Central memory CD4-positive, alpha-beta T cell (primary cell): ENCODE data around the gene FOXK1.

Experiments used
- DNase-seq: peaks from one replicate; pipeline ENCODE4 v3.0.0; 2022

FOXK1 gene

DNA sequence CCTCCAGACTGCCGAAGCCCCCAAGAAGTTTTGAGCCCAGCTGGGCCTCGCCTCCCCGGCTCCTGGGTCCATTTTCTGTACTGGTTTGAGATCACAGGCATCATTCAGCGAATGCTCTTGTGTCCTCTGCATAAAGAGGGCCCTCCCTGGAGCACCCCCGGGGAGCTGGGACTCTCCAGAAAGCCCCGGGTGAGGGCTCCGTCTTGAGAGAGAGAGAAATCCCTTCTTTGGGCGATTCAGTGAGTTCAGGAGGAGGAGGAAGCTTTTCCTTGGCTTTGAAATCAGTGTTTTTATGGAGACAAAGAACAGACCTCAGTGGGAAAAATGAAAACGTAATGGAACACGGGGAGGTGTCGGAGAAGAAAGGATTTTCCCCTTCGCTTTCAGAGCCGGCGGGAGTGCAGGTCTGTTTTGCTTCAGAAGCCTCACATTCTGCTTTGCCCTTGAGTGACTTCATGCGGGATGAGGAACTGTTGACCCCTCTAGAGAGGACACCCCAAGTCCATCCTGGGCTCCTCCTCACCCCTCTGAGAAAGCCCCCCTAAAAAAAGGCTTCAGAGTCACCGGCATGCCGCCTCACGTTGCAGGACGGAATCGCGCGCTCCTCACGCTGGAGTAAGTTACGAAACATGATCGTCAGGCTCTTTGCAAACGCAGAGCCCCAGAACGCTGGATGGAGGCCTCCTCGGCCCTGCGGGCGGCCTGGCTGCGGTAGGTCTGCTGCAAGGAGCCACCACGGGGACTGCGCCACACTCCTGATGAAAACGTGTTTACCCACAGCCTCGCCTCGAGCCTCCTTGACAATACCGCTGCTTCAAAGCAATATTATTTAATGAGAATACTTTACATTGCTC, 84.8 kb downstream of the FOXK1 start:
- DNase-seq: no peak

DNA sequence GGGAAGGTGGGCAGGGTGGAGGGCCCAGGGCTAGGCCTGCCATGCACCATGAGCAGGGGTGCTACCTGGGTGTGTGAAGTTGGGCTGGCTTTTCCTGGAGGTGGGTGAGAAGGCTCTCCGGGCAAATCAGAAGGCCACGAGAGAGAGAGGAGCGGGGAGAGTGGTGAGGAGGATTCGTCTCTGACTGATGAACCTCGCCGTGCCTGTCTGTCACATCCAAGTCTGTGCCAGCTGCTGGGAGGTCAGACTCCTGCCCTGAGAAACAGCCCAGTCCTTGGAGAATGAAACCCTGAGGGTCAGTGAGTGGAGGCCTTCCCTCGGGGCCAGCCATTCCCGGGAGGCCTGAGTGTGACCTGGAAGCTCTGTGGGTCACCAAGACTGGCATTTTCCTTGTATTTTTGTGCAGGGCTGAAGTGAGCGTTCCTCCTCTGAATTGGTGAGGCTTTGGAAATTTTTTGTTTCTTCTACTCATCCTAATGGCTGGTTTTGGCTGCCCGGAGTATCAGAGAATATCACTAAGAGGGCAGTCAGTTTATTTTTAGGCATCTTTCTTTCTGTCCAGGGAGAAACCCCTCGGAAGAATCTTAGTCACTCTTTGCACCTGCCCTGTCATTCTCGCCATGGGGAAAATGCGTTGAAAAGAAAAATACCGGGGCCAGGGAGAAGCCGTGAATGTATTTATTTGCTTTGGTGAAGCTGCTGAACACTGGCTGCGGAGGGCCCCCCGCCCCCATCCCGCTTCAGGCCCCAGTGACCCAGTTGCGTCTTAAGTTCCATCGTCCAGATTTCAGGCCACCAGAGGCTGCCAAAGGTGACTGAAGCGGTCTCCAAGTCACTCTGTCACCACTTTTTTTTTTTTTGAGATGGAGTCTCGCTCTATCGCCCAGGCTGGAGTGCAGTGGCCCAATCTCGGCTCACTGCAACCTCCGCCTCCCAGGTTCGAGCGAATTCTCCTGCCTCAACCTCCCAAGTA, 86.8 kb downstream of the FOXK1 start:
- DNase-seq: no peak

GRCh38 chr7:4769761-4770160, 87.7 kb downstream of the FOXK1 start:
- DNase-seq: no peak

- DNase-seq: no peak
Measured at GRCh38 chr7:4770886-4771285, 88.8 kb downstream of the FOXK1 start.

DNA sequence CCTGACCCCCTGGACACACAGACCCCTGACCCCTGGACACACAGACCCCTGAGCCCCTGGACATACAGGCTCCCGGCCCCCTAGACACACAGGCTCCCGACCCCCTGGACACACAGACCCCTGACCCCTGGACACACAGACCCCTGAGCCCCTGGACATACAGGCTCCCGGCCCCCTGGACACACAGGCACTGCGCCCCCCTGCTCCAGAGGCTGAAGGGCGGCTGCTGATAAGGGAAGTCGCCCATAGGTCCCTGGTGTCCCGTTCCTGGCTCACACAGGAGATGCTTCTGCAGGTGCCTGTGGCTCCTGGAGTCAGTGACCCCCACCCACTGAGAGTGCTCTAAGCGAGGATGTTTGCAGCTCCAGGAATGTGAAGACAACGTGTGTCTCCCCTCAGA, 89.6 kb downstream of the FOXK1 start:
- no peak for DNase-seq

DNA sequence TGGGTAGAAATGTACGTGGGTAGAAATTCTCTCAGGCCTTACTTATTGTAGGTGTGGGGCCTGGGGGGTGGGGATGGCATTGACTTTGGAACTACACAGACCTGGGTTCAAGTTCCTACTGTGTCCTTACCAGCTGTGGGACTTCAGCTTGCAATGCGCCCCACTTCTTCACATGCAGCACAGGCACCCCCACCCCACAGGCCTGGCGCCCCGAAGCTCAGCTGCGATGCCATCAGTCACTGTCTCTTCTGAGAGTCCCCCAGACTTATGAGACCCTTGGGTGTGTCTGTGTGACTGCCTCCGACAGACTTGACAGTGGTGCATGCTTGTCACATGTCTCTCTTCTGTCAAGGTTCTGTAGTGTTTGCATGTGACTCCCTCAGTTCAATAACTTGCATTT, 90.2 kb downstream of the FOXK1 start:
- DNase-seq: no peak

- no peak for DNase-seq
Measured at GRCh38 chr7:4774007-4774406, 91.9 kb downstream of the FOXK1 start.

- no peak for DNase-seq
Measured at GRCh38 chr7:4774658-4775249, 92.7 kb downstream of the FOXK1 start.

- DNase-seq: peak; percentile 93
Measured at GRCh38 chr7:4775250-4775847, 93.3 kb downstream of the FOXK1 start, which contains the start of gene AP5Z1. TSS of gene AP5Z1 (plus strand) at chr7:4775623. CDS start at chr7:4775716, 93 bp downstream.

DNA sequence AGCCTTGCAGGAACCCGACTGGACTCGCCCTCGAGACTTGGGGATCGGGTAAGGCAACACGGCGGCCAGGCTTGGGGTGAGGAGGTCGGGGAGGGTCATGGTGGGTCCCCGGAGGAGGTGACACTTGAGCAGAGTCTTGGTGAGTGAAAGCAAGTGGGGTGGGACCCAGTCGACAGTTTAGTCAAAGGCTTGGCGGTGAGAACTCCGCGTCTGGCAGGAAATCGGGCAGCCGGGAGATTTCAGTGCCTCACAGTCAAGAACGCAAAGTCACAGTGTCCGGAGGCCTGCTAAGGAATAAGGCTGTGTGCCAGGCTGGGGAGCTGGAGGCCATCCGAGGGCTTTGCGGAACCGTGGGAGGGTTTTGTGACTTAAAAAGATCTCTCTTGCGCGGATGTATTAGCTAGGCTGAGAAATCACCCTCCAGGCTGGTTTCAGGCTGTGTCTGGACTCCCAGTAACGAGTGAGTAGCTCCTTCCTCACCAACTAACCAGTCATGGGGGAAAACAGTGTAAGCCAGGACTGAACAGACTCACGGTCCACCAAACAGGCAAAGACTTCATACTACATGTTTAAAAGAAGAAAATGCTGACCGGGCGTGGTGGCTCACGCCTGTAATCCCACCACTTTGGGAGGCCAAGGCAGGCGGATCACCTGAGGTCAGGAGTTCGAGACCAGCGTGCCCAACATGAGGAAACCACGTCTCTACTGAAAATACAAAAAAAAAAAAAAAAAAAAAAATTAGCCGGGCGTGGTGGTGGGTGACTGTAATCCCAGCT, 93.9 kb downstream of the FOXK1 start:
- peak; percentile 55 for DNase-seq

- DNase-seq: no peak
Measured at GRCh38 chr7:4779118-4779517, 97.0 kb downstream of the FOXK1 start.

DNA sequence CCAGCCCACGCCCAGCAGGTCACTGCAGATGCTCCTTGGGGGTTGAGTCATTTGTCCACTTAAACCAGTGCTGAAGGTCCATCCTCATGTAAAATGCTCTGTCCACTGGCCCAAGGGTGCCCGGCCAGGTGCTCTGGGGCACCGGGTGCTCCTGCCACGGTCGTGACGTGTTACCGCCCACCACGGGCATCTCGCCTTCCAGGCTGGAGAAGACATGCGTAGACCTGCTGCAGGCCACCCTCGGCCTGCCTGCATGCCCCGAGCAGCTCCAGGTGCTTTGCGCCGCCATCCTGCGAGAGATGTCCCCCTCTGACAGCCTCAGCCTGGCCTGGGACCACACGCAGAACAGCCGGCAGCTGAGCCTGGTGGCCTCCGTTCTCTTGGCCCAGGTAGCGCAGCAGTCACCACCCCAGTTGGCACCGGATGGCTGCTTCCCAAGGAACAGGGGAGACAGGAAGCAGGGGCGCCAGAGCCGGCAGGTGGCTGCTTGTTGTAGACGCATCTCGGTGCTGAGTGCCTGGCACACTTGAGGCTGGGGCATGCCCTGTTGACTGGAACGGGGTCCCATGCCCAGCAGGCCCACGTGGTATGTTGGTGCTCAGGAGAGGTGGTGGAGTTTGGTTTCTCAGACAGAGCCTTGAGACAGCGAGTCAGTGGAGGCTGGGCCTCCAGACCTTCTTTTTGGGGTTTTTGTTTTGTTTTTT, 99.4 kb downstream of the FOXK1 start:
- DNase-seq: no peak

DNA sequence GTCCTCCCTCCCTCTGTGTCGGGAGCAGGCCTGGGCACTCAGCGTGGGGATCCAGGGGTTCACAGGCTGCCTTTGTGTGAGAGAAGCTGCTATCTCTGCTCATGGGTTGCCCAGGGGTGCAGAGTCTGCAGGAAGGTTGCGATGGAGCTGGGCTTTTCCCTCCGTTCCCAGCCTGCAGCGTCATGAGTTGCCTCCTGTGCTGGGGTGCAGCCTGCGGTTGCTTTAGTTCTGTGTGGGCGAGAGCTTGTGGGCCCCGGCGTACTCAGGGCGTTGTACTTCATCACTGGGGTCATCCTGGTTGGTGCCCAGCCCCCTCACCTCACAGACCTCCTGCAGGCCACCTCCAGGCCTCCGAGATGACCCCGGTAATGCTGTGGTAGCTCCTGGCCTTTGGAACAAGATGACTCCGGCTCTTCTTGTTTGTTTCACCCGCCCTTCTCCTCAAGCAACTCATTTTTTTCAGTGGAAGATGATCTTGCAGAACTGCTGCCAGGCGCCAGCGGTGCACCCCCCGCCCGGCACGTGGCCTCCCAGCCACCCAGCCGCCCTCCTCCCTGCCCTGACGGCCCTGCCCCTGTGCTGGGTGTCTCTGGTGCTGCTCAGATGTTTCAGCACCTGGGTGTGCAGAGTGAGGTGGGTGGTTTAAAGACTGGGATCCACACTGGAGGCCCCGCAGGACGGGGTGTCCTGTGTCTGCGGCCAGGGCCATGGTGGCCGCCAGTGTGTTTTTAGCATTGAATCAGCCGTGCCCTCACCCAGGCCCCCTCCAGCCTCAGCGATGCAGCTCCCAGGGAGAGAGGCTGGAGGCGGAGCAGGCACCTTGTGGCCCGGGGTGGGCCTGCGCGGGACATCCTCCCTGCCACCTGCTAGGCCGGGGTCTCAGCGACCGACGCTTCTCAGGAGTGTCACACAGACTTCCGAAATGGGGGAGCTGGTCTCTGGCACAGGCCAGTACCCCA, 100.5 kb downstream of the FOXK1 start:
- no peak for DNase-seq

GRCh38 chr7:4783292-4783652, 101.2 kb downstream of the FOXK1 start:
- DNase-seq: no peak

- no peak for DNase-seq
Measured at GRCh38 chr7:4783762-4784351, 101.8 kb downstream of the FOXK1 start.

- DNase-seq: no peak
Measured at GRCh38 chr7:4784799-4785198, 102.7 kb downstream of the FOXK1 start.

DNA sequence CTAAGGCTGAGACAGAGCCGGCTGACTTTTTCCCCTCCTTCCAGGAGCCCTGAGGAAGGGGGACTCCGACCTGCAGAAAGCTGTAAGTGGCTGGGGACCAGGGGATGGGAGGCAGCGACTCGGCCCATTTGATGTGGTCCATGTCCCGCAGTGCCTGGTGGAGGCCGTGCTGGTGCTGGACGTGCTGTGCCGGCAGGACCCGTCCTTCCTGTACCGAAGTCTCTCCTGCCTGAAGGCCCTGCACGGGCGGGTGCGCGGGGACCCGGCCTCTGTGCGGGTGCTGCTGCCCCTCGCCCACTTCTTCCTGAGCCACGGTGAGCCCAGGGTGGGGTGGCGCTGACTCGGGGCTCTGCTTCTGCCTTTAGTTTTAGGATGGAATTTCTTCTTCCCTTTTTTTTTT, 103.3 kb downstream of the FOXK1 start:
- DNase-seq: no peak

- no peak for DNase-seq
Measured at GRCh38 chr7:4786015-4786414, 103.9 kb downstream of the FOXK1 start.

- no peak for DNase-seq
Measured at GRCh38 chr7:4787541-4787940, 105.4 kb downstream of the FOXK1 start.
